ENCODE data around the gene PSMA7. TPM values are rescaled to one million over a fixed set of nuclear protein-coding genes. Genes with fewer than 3 reads are reported as not detected.

PSMA7 gene
- total RNA-seq, 2 experiments from 2014 or later: 287 to 288 TPM

GRCh38 chr20:62178316-62179161, 35.3 kb upstream of the PSMA7 start:
- CTCF ChIA-PET: interaction anchor here (0.6 kb wide), 1 partner anchor 40 kb away, joined by 3 read pairs; no protein-coding TSS in a partner anchor
- H3K4me1 Mint-ChIP-seq (ENCODE audit: low read depth): peaks cover 9% of the 10 kb centered on the region
- H3K27ac Mint-ChIP-seq: no peak overlapping the region
- H3K9me3 Mint-ChIP-seq: no peaks in the 10 kb centered on the region
- no peaks in the 10 kb centered on the region for H3K27me3 Mint-ChIP-seq (ENCODE audit: low read depth)
- peaks cover 11% of the 10 kb centered on the region for H3K36me3 Mint-ChIP-seq (ENCODE audit: low read depth)
- intact Hi-C loops (cut with micrococcal nuclease): no loop called here
- DNase-seq: no peak
- no peak overlapping the region for H3K4me3 Mint-ChIP-seq

GRCh38 chr20:62177307-62177706, 34.1 kb upstream of the PSMA7 start:
- peaks cover 7% of the 10 kb centered on the region for H3K4me1 Mint-ChIP-seq (ENCODE audit: low read depth)
- intact Hi-C loops (cut with micrococcal nuclease): no loop called here
- no peak overlapping the region for H3K4me3 Mint-ChIP-seq
- no peaks in the 10 kb centered on the region for H3K9me3 Mint-ChIP-seq
- H3K27me3 Mint-ChIP-seq (ENCODE audit: low read depth): no peaks in the 10 kb centered on the region
- DNase-seq: no peak
- H3K27ac Mint-ChIP-seq: no peak overlapping the region
- H3K36me3 Mint-ChIP-seq (ENCODE audit: low read depth): peaks cover 9% of the 10 kb centered on the region
- CTCF ChIA-PET: no interaction called here

- intact Hi-C loops (cut with micrococcal nuclease): no loop called here
- CTCF ChIA-PET: no interaction called here
- H3K27ac Mint-ChIP-seq: no peak overlapping the region
Measured at GRCh38 chr20:62176866-62177265, 33.7 kb upstream of the PSMA7 start.

GRCh38 chr20:62175711-62176110, 32.5 kb upstream of the PSMA7 start:
- intact Hi-C loops (cut with micrococcal nuclease): no loop called here
- no peak overlapping the region for H3K4me3 Mint-ChIP-seq
- CTCF ChIA-PET: no interaction called here
- peaks cover 9% of the 10 kb centered on the region for H3K36me3 Mint-ChIP-seq (ENCODE audit: low read depth)
- H3K27ac Mint-ChIP-seq: no peak overlapping the region
- no peak for DNase-seq
- no peaks in the 10 kb centered on the region for H3K27me3 Mint-ChIP-seq (ENCODE audit: low read depth)
- H3K4me1 Mint-ChIP-seq (ENCODE audit: low read depth): no peaks in the 10 kb centered on the region
- no peaks in the 10 kb centered on the region for H3K9me3 Mint-ChIP-seq

More at GRCh38 chr20:62176866-62177265, 33.7 kb upstream of the PSMA7 start:
- Mint-ChIP-seq H3K27me3 (ENCODE audit: low read depth) (no peaks in the 10 kb centered on the region), H3K4me3 (no peak overlapping the region), H3K4me1 (ENCODE audit: low read depth) (peaks cover 3% of the 10 kb centered on the region), H3K9me3 (no peaks in the 10 kb centered on the region), H3K36me3 (ENCODE audit: low read depth) (peaks cover 9% of the 10 kb centered on the region)
- no peak for DNase-seq

- intact Hi-C loops (cut with micrococcal nuclease): no loop called here
- CTCF ChIA-PET: interaction anchor here (1.0 kb wide), 1 partner anchor 13 kb away, joined by 3 read pairs; no protein-coding TSS in a partner anchor
- DNase-seq: no peak
- H3K27me3 Mint-ChIP-seq (ENCODE audit: low read depth): no peaks in the 10 kb centered on the region
- H3K4me3 Mint-ChIP-seq: no peak overlapping the region
- peak overlapping the region; percentile 21 for H3K27ac Mint-ChIP-seq
- no peaks in the 10 kb centered on the region for H3K4me1 Mint-ChIP-seq (ENCODE audit: low read depth)
- no peaks in the 10 kb centered on the region for H3K9me3 Mint-ChIP-seq
- peaks cover 9% of the 10 kb centered on the region for H3K36me3 Mint-ChIP-seq (ENCODE audit: low read depth)
Measured at GRCh38 chr20:62174870-62175624, 31.9 kb upstream of the PSMA7 start.

GRCh38 chr20:62174021-62174804, 31.0 kb upstream of the PSMA7 start:
- no peaks in the 10 kb centered on the region for H3K9me3 Mint-ChIP-seq
- H3K4me3 Mint-ChIP-seq: no peak overlapping the region
- no peaks in the 10 kb centered on the region for H3K27me3 Mint-ChIP-seq (ENCODE audit: low read depth)
- no peaks in the 10 kb centered on the region for H3K4me1 Mint-ChIP-seq (ENCODE audit: low read depth)
- CTCF ChIA-PET: interaction anchor here (1.0 kb wide), 1 partner anchor 12 kb away, joined by 3 read pairs; no protein-coding TSS in a partner anchor
- intact Hi-C loops (cut with micrococcal nuclease): no loop called here
- no peak overlapping the region for H3K27ac Mint-ChIP-seq
- peaks cover 9% of the 10 kb centered on the region for H3K36me3 Mint-ChIP-seq (ENCODE audit: low read depth)
- no peak for DNase-seq

GRCh38 chr20:62172666-62173065, 29.5 kb upstream of the PSMA7 start:
- CTCF ChIA-PET: interaction anchor here (1.6 kb wide), 1 partner anchor 16 kb away, joined by 5 read pairs; no protein-coding TSS in a partner anchor
- no peak overlapping the region for H3K4me3 Mint-ChIP-seq

GRCh38 chr20:62171245-62171644, 28.1 kb upstream of the PSMA7 start:
- Mint-ChIP-seq H3K9me3 (no peaks in the 10 kb centered on the region), H3K4me1 (ENCODE audit: low read depth) (no peaks in the 10 kb centered on the region), H3K27me3 (ENCODE audit: low read depth) (no peaks in the 10 kb centered on the region), H3K36me3 (ENCODE audit: low read depth) (peaks cover 13% of the 10 kb centered on the region), H3K27ac (no peak overlapping the region), H3K4me3 (no peak overlapping the region)
- CTCF ChIA-PET: no interaction called here
- intact Hi-C loops (cut with micrococcal nuclease): no loop called here
- DNase-seq: no peak

More at GRCh38 chr20:62172666-62173065, 29.5 kb upstream of the PSMA7 start:
- Mint-ChIP-seq H3K4me1 (ENCODE audit: low read depth) (no peaks in the 10 kb centered on the region), H3K27ac (no peak overlapping the region), H3K36me3 (ENCODE audit: low read depth) (peaks cover 11% of the 10 kb centered on the region), H3K27me3 (ENCODE audit: low read depth) (no peaks in the 10 kb centered on the region), H3K9me3 (no peaks in the 10 kb centered on the region)
- no peak for DNase-seq
- intact Hi-C loops (cut with micrococcal nuclease): no loop called here

GRCh38 chr20:62170536-62170935, 27.3 kb upstream of the PSMA7 start:
- intact Hi-C loops (cut with micrococcal nuclease): no loop called here
- DNase-seq: no peak
- CTCF ChIA-PET: no interaction called here
- H3K36me3 Mint-ChIP-seq (ENCODE audit: low read depth): peaks cover 14% of the 10 kb centered on the region
- no peaks in the 10 kb centered on the region for H3K27me3 Mint-ChIP-seq (ENCODE audit: low read depth)
- H3K27ac Mint-ChIP-seq: no peak overlapping the region
- no peaks in the 10 kb centered on the region for H3K9me3 Mint-ChIP-seq
- H3K4me1 Mint-ChIP-seq (ENCODE audit: low read depth): no peaks in the 10 kb centered on the region
- H3K4me3 Mint-ChIP-seq: no peak overlapping the region

- no peak overlapping the region for H3K27ac Mint-ChIP-seq
- H3K9me3 Mint-ChIP-seq: no peaks in the 10 kb centered on the region
- no peaks in the 10 kb centered on the region for H3K4me1 Mint-ChIP-seq (ENCODE audit: low read depth)
- CTCF ChIA-PET: no interaction called here
- DNase-seq: no peak
- H3K36me3 Mint-ChIP-seq (ENCODE audit: low read depth): peaks cover 13% of the 10 kb centered on the region
- no peak overlapping the region for H3K4me3 Mint-ChIP-seq
- intact Hi-C loops (cut with micrococcal nuclease): no loop called here
- H3K27me3 Mint-ChIP-seq (ENCODE audit: low read depth): no peaks in the 10 kb centered on the region
Measured at GRCh38 chr20:62168890-62169435, 25.8 kb upstream of the PSMA7 start.

GRCh38 chr20:62168061-62168460, 24.9 kb upstream of the PSMA7 start:
- Mint-ChIP-seq H3K36me3 (ENCODE audit: low read depth) (peaks cover 14% of the 10 kb centered on the region), H3K4me3 (no peak overlapping the region), H3K4me1 (ENCODE audit: low read depth) (no peaks in the 10 kb centered on the region), H3K9me3 (no peaks in the 10 kb centered on the region), H3K27me3 (ENCODE audit: low read depth) (no peaks in the 10 kb centered on the region), H3K27ac (no peak overlapping the region)
- intact Hi-C loops (cut with micrococcal nuclease): no loop called here
- CTCF ChIA-PET: no interaction called here
- DNase-seq: no peak

GRCh38 chr20:62167474-62167873, 24.3 kb upstream of the PSMA7 start:
- H3K4me1 Mint-ChIP-seq (ENCODE audit: low read depth): no peaks in the 10 kb centered on the region
- intact Hi-C loops (cut with micrococcal nuclease): no loop called here
- H3K36me3 Mint-ChIP-seq (ENCODE audit: low read depth): peaks cover 14% of the 10 kb centered on the region
- CTCF ChIA-PET: interaction anchor here (0.6 to 1.2 kb wide), 2 partner anchors 18 to 119 kb away, joined by 4 read pairs; no protein-coding TSS in a partner anchor
- H3K27ac Mint-ChIP-seq: no peak overlapping the region
- H3K27me3 Mint-ChIP-seq (ENCODE audit: low read depth): no peaks in the 10 kb centered on the region
- no peak for DNase-seq
- no peaks in the 10 kb centered on the region for H3K9me3 Mint-ChIP-seq
- H3K4me3 Mint-ChIP-seq: no peak overlapping the region

Measured in activated naive CD4-positive, alpha-beta T cell treated with anti-CD3 and anti-CD28 coated beads for 36 hours (primary cell).